ENCODE results near the gene CHD3.

Gene CHD3

DNA sequence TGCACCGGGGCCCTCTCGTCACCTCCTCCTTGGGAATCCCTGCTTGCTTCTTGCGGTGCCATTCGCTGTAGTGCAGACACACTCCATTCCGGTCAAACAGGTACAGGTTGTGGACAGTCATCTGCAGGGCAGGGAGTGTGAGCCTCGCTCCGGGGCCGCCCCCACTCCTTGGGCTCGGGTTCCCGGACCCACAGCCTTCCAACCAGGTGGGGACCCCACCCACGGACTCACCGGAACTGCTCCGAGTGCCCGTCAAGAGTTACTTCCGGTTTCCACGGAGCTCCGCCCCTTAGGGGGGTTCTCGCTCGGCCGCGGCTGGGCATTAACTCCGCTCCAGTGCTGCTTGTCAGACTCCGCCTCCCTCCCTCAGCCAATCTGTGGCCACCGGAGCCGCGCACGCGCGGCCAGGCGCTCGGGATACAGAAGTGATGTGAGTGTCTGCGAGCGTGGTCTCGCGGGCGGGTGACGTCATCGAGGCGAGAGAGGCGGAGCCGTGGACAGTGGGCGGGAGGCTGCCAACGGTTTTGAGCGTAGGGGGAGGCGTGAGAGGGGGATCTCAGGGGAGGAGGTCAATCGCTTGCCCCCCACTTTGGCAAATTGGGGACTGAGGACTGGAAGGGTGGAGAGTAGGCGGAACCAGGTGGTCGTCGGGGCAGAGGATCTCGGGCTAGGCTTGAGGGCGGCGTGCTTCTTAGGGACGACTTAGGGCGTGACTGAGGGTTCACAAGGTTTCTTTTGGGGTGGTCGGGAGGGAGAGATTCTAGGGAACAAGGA, 43.3 kb downstream of the CHD3 start, which contains the start of the genes CNTROB and TRAPPC1 (continued):
- TF ChIP-seq ZBTB26 (tag by site-specific recombination; optimal IDR thresholded peaks at IDR 0.05) (peak; percentile 95), ZNF777 (tag by site-specific recombination; IDR thresholded peaks at IDR 0.05; ENCODE audit: borderline replicate concordance) (0 out of 2 replicates have a peak, but pooled peaks have one; percentile 58), ZNF138 (tag by site-specific recombination; IDR thresholded peaks at IDR 0.05; ENCODE audit: borderline replicate concordance) (no peak), BCL11A (tag by site-specific recombination; IDR thresholded peaks at IDR 0.05; ENCODE audit: low read depth) (peak; percentile 89; the same call in 1 of the 2 replicates), ZNF416 (tag by site-specific recombination; IDR thresholded peaks at IDR 0.05) (no peak), ZNF354C (tag by site-specific recombination; IDR thresholded peaks at IDR 0.05; ENCODE audit: borderline replicate concordance, low read depth) (no peak), ZNF701 (tag by site-specific recombination; IDR thresholded peaks at IDR 0.05) (peak; percentile 57; the same call in 1 of the 2 replicates), ZNF37A (tag by site-specific recombination; IDR thresholded peaks at IDR 0.05) (no peak), ZNF184 (tag by site-specific recombination; IDR thresholded peaks at IDR 0.05) (no peak), ZNF311 (tag by site-specific recombination; IDR thresholded peaks at IDR 0.05; ENCODE audit: borderline replicate concordance) (no peak), PATZ1 (tag by site-specific recombination; IDR thresholded peaks at IDR 0.05) (peak; percentile 97), ZNF670 (tag by site-specific recombination; IDR thresholded peaks at IDR 0.05; ENCODE audit: low read depth) (no peak), ZNF501 (tag by site-specific recombination; IDR thresholded peaks at IDR 0.05) (peak; percentile 61), PRDM1 (tag by site-specific recombination; IDR thresholded peaks at IDR 0.05) (0 out of 2 replicates have a peak, but pooled peaks have one; percentile 50), SP2 (tag by site-specific recombination; IDR thresholded peaks at IDR 0.05) (peak; percentile 95), SETDB1 (IDR thresholded peaks at IDR 0.05; ENCODE audit: insufficient read length, low read length) (no peak), ZNF350 (tag by site-specific recombination; IDR thresholded peaks at IDR 0.05) (no peak), CTCF (tag by site-specific recombination; IDR thresholded peaks at IDR 0.05) (no peak), ZNF488 (tag by site-specific recombination; IDR thresholded peaks at IDR 0.05) (0 out of 2 replicates have a peak, but pooled peaks have one; percentile 8), ZNF155 (tag by site-specific recombination; IDR thresholded peaks at IDR 0.05) (no peak), KLF7 (tag by site-specific recombination; IDR thresholded peaks at IDR 0.05; ENCODE audit: borderline replicate concordance) (peak; percentile 91; the same call in 1 of the 2 replicates), ZNF792 (tag by site-specific recombination; IDR thresholded peaks at IDR 0.05) (peak; percentile 45; the same call in 1 of the 2 replicates), ZNF221 (tag by site-specific recombination; IDR thresholded peaks at IDR 0.05; ENCODE audit: borderline replicate concordance) (no peak), ZFHX2 (tag by site-specific recombination; conservative IDR thresholded peaks at IDR 0.05) (peak; percentile 100), ZNF629 (tag by site-specific recombination; IDR thresholded peaks at IDR 0.05) (peak; percentile 98), ZNF791 (tag by site-specific recombination; IDR thresholded peaks at IDR 0.05) (no peak), ZNF639 (tag by site-specific recombination; IDR thresholded peaks at IDR 0.05) (peak; percentile 81; the same call in 1 of the 2 replicates), HOXD13 (CRISPR knock-in tag; IDR thresholded peaks at IDR 0.05; ENCODE audit: borderline replicate concordance) (no peak), ZNF626 (tag by site-specific recombination; IDR thresholded peaks at IDR 0.05) (no peak), ZNF266 (tag by site-specific recombination; IDR thresholded peaks at IDR 0.05; ENCODE audit: low read depth) (no peak), ZNF747 (tag by site-specific recombination; IDR thresholded peaks at IDR 0.05) (no peak)
- TF ChIP-seq, protein P1, sequence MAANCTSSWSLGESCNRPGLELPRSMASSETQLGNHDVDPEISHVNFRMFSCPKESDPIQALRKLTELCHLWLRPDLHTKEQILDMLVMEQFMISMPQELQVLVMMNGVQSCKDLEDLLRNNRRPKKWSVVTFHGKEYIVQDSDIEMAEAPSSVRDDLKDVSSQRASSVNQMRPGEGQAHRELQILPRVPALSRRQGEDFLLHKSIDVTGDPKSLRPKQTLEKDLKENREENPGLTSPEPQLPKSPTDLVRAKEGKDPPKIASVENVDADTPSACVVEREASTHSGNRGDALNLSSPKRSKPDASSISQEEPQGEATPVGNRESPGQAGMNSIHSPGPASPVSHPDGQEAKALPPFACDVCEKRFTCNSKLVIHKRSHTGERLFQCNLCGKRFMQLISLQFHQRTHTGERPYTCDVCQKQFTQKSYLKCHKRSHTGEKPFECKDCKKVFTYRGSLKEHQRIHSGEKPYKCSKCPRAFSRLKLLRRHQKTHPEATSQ (tag by site-specific recombination; IDR thresholded peaks at IDR 0.05) = peak; percentile 72; the same call in 1 of the 2 replicates
